Keratinocyte (primary cell): ENCODE results near the gene ZNF136. TPM values are rescaled to one million over a fixed set of nuclear protein-coding genes. Genes with fewer than 3 reads are reported as not detected.
A peak's percentile ranks its signal among the peaks of the same experiment; 100 is the strongest.

ENCODE experiments used
- DNase-seq: peaks from one replicate; pipeline ENCODE4 v3.0.0-alpha.2; 2011; ENCODE audit warnings: low read depth, missing footprints, low spot score
- FAIRE-seq: peaks from 2 replicates; lab custom pipeline; 2011; peaks lifted over from hg19 to GRCh38; lab: Jason Lieb, UNC
- H2AFZ ChIP-seq: 2 replicates; pipeline ENCODE4 v1.6.0; 2012; ENCODE audit warnings: low read length, control low read depth, inconsistent platforms; ENCODE audit not compliant: control insufficient read depth
- H3K27ac ChIP-seq: 2 replicates; pipeline ENCODE4 v1.5.1; 2011; ENCODE audit warnings: low read length; ENCODE audit not compliant: control insufficient read depth, insufficient read depth
- H3K27me3 ChIP-seq: 3 replicates; pipeline ENCODE4 v1.6.0; 2011; ENCODE audit warnings: low read length; ENCODE audit not compliant: control insufficient read depth, insufficient read depth; ENCODE audit errors: extremely low read depth
- H3K36me3 ChIP-seq, 2 experiments: 2 replicates in 1 of 2; 3 replicates in 1 of 2; pipeline ENCODE4 v1.5.1; 2011; ENCODE audit warnings: low read length in 2 of 2, mild to moderate bottlenecking in 1 of 2; ENCODE audit not compliant: control insufficient read depth in 2 of 2, insufficient read depth in 2 of 2; ENCODE audit errors: extremely low read depth in 1 of 2
- H3K4me1 ChIP-seq: 3 replicates; pipeline ENCODE4 v1.5.1; 2011; ENCODE audit warnings: low read length; ENCODE audit not compliant: control insufficient read depth, insufficient read depth; ENCODE audit errors: extremely low read depth
- H3K4me2 ChIP-seq: 3 replicates; pipeline ENCODE4 v1.6.0; 2011; ENCODE audit warnings: low read depth, low read length; ENCODE audit not compliant: control insufficient read depth, insufficient read depth; ENCODE audit errors: extremely low read depth
- H3K4me3 ChIP-seq, 3 experiments: fragments of 200-600 bp in 1 of 3; sonication (generic) in 1 of 3; 2 replicates in 2 of 3; 3 replicates in 1 of 3; pipeline ENCODE4 v1.5.1; 2011 to 2016; ENCODE audit warnings: low read length in 3 of 3, mild to moderate bottlenecking in 3 of 3, control low read depth in 2 of 3, inconsistent platforms in 1 of 3, low read depth in 1 of 3, mixed read lengths in 1 of 3, mixed run types in 1 of 3, moderate library complexity in 1 of 3; ENCODE audit not compliant: control insufficient read depth in 2 of 3, insufficient read depth in 2 of 3; ENCODE audit errors: extremely low read depth in 1 of 3
- H3K79me2 ChIP-seq: 2 replicates; pipeline ENCODE4 v1.6.0; 2012; ENCODE audit warnings: low read length; ENCODE audit not compliant: control insufficient read depth, insufficient read depth
- H3K9ac ChIP-seq: 3 replicates; pipeline ENCODE4 v1.6.0; 2011; ENCODE audit warnings: low read length; ENCODE audit not compliant: control insufficient read depth, insufficient read depth; ENCODE audit errors: extremely low read depth
- H3K9me1 ChIP-seq: 3 replicates; pipeline ENCODE4 v1.6.0; 2011; ENCODE audit warnings: low read length; ENCODE audit not compliant: control insufficient read depth, insufficient read depth; ENCODE audit errors: extremely low read depth
- H3K9me3 ChIP-seq: 2 replicates; pipeline ENCODE4 v1.5.1; 2012; ENCODE audit warnings: low read depth, low read length; ENCODE audit not compliant: control insufficient read depth
- H4K20me1 ChIP-seq: 3 replicates; pipeline ENCODE4 v1.6.0; 2011; ENCODE audit warnings: low read length; ENCODE audit not compliant: control insufficient read depth, insufficient read depth; ENCODE audit errors: extremely low read depth
- CTCF ChIP-seq, 3 experiments: IDR thresholded peaks in 1 of 3; conservative IDR thresholded peaks in 1 of 3; optimal IDR thresholded peaks in 1 of 3; 2 replicates in 2 of 3; 3 replicates in 1 of 3; pipeline versions ENCODE3 to v1.5.1; 2011; ENCODE audit warnings: low read length in 3 of 3, mild to moderate bottlenecking in 3 of 3, moderate library complexity in 2 of 3, control low read depth in 1 of 3, inconsistent platforms in 1 of 3; ENCODE audit not compliant: insufficient read depth in 2 of 3; ENCODE audit errors: extremely low read depth in 1 of 3
- EZH2 ChIP-seq: IDR thresholded peaks from one replicate; pipeline ENCODE4 v1.6.1; 2012; ENCODE audit warnings: inconsistent platforms, mild to moderate bottlenecking, low read length, moderate library complexity
- dilution Hi-C: fragments of 300-500 bp; cut with MboI; formaldehyde crosslinking; loops from one replicate; pipeline ENCODE4 v1.7.0; 2020; ENCODE audit warnings: low sequenced_read_pairs; ENCODE audit not compliant: extremely low pct_ligation_motif_present
- polyA plus RNA-seq, 5 experiments: library from polyadenylated mRNA; depleted of rRNA in 3 of 5; stranded (reverse) in 3 of 5; stranded (forward) in 1 of 5; unstranded in 1 of 5; fragments of >200 nt; gene quantifications; 1 replicate in 1 of 5; 2 replicates in 3 of 5; 3 replicates in 1 of 5; pipeline versions ENCODE4 v1.2.1 to v1.2.3, GENCODE V29; 2011 to 2012; ENCODE audit warnings: missing spikeins in 2 of 5, low read depth in 1 of 5, low replicate concordance in 1 of 5

The ZNF136 gene
- polyA plus RNA-seq, 1 donor (not counting 4 experiments of a cell fraction or from before 2014, with no cell fraction given), result 2.9 TPM

- Histone ChIP-seq H4K20me1 (no peaks in the 10 kb centered on the region), H3K9ac (peak overlapping the region; percentile 96), H3K4me1 (peaks cover 6% of the 10 kb centered on the region), H3K4me2 (peak overlapping the region; percentile 77), H3K4me3 (peak overlapping the region; percentile 82 to 95 (median 93)), H3K36me3 (peaks cover 2 to 7% of the 10 kb centered on the region in 2 experiments), H3K9me3 (no peaks in the 10 kb centered on the region), H3K9me1 (no peaks in the 10 kb centered on the region), H3K27me3 (no peaks in the 10 kb centered on the region), H3K27ac (no peak overlapping the region), H3K79me2 (peaks cover 32% of the 10 kb centered on the region), H2AFZ (peak overlapping the region; percentile 94)
- dilution Hi-C loops, result no loop called here
- FAIRE-seq, result no peak
- DNase-seq, result no peak
- TF ChIP-seq CTCF (optimal IDR thresholded peaks at IDR 0.05 in 1 of 3, IDR thresholded peaks at IDR 0.05 in 1 of 3, conservative IDR thresholded peaks at IDR 0.05 in 1 of 3; ENCODE audit: extremely low read depth in 1 of 3, insufficient read depth in 2 of 3, low read length in 3 of 3) (no peak), EZH2 (no peak)
Measured at GRCh38 chr19:12162513-12162881, 399 bp upstream of the ZNF136 start.

DNA sequence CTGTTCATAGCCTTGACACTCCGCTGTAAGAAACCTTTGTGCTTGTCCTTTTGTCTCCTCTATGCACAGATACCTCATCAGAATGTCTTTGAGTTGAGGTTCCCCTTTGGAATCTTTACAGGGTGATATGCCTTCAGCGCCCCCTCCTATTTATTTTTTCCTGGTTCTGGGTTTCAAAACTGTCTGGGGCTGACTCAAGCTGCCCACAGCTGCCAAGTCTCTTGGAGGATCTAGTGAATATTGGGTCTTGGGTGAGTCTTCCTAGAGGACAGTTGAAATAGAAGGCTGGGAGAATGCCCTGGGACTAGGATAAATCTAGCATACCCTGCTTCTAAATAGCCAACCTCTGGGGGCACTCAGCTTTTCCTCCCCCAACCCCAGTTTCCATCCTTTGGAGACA lies 930 bp downstream of the ZNF136 start:
- peak overlapping the region; percentile 82 for H2AFZ ChIP-seq
- DNase-seq, result no peak
- peak overlapping the region; percentile 77 for H3K4me2 ChIP-seq
- peaks cover 2 to 7% of the 10 kb centered on the region in 2 experiments for H3K36me3 ChIP-seq
- peaks cover 35% of the 10 kb centered on the region for H3K79me2 ChIP-seq
- no peaks in the 10 kb centered on the region for H3K27me3 ChIP-seq
- H3K27ac ChIP-seq, result peak overlapping the region; percentile 77
- dilution Hi-C loops, result no loop called here
- TF ChIP-seq EZH2, result no peak
- TF ChIP-seq CTCF (optimal IDR thresholded peaks at IDR 0.05 in 1 of 3, IDR thresholded peaks at IDR 0.05 in 1 of 3, conservative IDR thresholded peaks at IDR 0.05 in 1 of 3; ENCODE audit: extremely low read depth in 1 of 3, insufficient read depth in 2 of 3, low read length in 3 of 3), result no peak
- FAIRE-seq, result no peak
- peaks cover 6% of the 10 kb centered on the region for H3K4me1 ChIP-seq
- peak overlapping the region; percentile 82 to 95 (median 93) for H3K4me3 ChIP-seq
- H3K9me3 ChIP-seq, result no peaks in the 10 kb centered on the region
- no peaks in the 10 kb centered on the region for H3K9me1 ChIP-seq
- no peaks in the 10 kb centered on the region for H4K20me1 ChIP-seq
- peak overlapping the region; percentile 96 for H3K9ac ChIP-seq
